Stimulated activated CD4-positive, alpha-beta T cell treated with anti-CD3 and anti-CD28 coated beads, Interleukin-1b, Interleukin-23, amount 100 ng/mL, for 48 hours (primary cell): Measurements from ENCODE around the gene FRMD4A.
"Not testable (repeated sequence)": the region's sequence is repeated elsewhere in the genome, so short reads cannot be mapped to it uniquely, and the experiment has no call there.

ENCODE experiments used
- DNase-seq: peaks from one replicate; pipeline ENCODE4 v3.0.0-alpha.2; 2020

Gene FRMD4A

DNA sequence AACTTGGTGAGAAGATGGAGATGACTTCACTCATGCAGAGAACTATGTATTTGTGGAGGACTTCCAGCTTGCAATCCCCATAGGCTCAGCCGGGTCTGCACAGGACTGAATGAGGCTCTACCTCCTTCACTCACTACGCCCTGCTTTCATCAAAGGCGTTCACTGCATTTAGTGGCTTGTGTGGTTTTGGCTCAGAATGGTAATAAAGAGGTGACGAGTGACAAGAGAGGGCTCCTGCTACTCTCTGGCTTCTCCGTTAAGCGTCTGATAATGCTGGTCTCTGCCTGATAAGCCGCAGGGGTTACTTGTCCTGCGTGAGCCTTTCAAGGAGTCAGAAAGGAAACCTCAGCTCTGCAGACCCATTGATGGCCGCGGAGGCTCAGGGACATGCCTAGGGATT is 400.6 kb downstream of the FRMD4A start:
- DNase-seq: no peak

DNA sequence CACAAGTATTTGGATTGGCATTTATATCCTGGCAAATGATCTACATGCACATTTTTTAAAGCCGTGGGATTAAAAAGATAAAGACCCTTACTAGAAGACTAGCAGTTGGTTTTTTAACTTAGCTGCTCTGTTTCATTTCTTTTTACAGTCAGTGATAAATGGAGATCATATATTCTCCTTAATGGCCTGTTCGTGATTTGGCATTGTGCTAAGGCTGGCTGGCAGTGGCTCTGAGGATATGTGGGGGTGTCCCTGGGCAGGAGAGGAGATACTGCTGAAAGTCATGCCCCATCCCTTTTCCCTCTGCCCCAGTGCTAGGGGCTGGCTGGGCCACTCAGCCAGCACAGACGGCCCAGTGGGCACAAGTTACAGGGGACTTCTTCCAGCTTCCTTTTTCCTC is 402.3 kb downstream of the FRMD4A start:
- DNase-seq: no peak

- no peak for DNase-seq
Measured at GRCh38 chr10:13925971-13926780, 404.5 kb downstream of the FRMD4A start.

DNA sequence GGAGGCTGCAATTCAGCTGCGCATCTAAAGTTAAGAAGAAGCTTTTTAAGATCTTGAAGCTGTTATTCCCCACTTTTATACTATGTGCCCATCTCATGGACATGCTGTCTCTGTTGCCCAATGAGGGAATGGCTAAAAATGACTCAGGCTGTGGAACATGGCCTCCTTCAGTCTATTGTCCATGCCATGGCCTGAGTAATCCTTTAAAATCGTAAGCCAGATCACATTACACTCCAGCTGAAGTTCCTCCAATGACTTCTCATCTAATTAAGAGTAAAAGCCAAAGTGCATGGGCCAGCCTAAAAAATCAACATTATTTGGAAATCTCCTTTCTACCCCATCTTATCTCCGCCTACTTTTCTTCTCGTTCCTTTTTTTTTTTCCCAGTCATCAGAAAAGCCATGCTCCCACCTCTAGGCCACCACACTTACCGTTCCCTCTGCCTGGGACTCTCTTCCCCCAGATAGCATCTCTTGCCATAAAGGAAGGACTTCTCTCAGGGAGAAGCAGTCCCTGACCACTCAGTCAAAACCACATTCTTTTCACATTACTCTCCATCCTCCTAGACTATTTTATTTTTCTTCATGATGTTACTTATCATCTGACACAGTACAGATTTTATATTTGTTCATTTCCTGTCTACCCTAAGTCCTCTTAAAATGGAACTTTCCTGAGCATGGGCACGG is 406.5 kb downstream of the FRMD4A start:
- no peak for DNase-seq

GRCh38 chr10:13922586-13922985 is 408.1 kb downstream of the FRMD4A start:
- no peak for DNase-seq

DNA sequence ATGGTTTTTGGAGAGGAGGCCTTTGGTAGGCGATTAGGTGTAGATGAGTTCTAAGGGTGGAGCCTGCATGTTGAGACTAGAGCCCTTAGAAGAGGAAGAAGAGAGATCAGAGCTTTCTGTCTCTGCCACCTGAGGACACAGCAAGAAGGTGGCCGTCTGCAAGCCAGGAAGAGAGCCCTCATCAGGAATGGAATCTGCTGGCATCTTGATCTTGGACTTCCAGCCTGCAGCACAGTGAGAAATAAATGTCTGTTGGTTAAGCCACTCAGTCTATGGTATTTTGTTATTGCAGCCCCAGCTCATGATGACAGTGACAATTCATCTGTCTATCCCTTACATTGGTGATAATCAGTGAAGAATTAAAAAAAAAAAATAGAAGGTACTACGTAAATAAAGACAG is 408.8 kb downstream of the FRMD4A start:
- no peak for DNase-seq

- not testable (repeated sequence) for DNase-seq
Measured at GRCh38 chr10:13921131-13921530, 409.6 kb downstream of the FRMD4A start.

GRCh38 chr10:13920465-13920864 is 410.3 kb downstream of the FRMD4A start:
- no peak for DNase-seq

- no peak for DNase-seq
Measured at GRCh38 chr10:13920031-13920430, 410.7 kb downstream of the FRMD4A start.

DNA sequence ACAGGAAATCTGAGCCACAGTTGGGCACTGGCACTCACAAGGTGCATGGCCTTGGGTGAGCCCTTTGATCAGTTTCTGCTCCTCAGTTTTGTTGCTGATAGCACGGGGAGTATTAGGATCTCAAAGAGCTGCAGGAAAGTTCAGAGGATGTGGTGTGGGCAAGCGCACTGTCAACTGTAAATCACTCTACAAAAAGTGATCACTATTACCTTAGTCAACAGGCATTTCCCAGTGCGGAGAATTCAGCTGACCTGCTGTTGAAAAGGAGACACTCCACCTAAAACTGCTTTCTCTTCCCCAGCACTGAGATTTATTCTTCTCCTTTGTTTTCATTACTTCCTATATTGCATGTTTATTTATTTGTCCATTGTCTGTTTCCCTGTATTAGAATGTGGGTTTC is 412.9 kb downstream of the FRMD4A start:
- no peak for DNase-seq

- no peak for DNase-seq
Measured at GRCh38 chr10:13916384-13916947, 414.3 kb downstream of the FRMD4A start.

DNA sequence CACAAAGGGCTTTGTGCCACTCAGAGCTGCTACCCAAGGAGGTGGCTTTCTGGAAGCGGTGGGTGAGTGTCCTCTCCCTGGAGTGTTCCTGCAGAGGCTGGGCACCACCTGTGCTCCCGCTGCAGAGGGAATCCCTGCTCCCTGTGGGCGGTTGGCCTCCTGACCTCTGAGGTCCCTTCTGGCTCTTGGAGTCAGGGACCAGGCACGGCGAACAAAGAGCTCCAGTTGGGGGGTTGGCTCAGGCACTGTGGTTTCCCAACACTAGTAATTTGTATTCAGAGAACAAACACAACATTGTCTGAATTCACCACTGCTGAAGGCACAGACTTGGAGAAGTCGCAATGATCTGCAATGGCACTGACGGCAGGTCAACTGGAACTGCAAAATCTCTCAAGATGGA is 415.0 kb downstream of the FRMD4A start:
- no peak for DNase-seq

DNA sequence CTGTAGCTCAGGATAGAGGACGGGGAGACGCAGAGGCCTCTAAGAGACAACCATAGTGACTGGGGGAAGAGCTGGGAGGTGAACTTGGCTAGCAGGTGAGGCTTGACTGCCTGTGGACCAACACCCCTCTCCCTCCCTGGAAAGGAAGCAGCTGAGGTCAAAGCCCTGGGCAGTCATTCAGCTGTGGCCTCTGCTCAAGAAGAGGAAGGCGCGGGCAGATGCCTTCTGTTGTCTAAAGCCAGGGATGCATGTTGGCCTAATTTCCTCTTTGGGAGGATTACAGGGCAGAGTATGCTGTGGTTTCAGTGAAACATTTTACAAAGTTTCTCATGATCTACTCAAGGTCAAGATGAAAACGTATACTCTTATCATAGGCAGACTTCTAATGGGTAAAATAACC is 416.8 kb downstream of the FRMD4A start:
- DNase-seq: no peak

DNA sequence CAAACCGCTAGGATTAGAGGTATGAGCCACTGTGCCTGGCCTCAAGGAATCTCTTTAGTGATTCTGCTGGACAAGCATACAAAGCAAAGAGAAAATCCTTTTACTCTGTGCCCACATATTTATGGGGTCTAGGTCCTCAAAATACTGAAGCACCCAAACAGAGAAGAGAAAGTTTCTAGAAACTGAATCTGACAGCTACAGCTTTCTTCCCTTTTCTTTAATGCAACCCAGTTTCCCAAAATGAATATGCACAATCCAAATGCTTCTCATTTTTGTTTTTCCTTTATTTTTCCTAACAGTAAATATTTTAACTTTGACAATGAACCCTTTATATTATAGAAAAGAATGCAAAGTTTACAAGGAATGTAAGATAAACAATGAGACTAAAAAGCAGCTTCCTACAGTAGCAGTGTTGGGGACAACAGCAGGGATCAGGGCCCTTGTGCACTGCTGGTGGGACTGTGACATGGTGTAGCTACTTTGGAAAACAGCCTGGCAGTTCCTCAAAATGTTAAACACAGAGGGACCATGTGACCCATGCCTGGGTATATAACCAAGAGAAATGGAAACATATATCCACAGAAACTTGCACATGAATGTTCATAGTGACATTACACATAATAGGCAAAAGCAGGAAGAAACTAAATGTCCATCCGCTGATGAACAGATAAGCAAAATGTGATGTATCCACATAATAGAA is 418.8 kb downstream of the FRMD4A start:
- no peak for DNase-seq

DNA sequence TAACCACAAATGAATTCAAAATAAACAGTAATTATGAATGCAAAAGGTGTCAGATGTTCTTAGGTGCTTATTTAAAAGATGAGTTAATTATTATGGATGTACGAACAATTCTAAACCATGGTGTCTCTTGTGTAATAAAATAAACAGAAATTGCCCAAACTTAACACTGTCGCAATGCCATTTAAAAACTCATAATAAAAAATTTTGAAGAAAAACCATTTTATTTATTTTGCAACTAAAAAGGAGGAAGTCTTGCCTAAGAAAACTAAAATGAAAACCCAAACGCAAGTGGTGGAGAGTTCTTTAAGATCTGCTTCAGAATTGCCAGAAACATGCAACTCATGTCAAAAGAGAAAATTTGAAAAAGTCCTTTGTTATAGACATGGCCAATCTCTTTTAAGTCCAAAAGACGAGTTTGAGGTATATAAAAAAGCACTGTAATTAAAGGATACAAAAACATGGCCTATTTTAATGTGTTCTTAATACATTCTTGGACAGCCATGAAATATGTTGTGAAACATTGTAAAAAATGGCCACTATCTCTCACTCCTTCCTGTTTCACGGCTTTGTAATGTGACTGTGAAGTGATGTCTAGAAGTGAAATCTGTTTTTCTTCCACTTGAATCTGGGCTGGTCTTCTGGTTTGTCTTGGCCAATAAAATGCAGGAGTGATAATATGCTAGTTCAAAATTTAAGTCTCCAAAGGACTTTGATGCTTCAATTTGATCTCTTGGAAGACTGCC is 421.0 kb downstream of the FRMD4A start:
- no peak for DNase-seq

DNA sequence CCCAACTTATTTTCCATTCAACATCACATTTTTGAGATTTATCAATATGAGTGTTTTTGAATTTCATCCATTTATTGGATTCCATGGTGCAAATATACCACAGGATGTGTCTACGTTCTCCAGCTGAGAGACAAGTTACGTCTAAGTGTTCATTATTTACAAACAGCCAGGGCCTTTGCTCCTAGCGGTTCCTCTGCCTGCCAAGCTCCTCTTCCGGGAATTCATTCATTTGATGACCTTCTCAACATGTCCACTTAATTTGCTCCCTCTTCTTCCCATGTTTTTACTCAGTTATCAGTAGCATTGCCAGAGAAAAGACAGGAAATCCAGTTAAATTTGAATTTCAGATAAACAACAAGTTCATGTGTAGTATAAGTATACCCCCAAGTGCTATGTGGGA is 422.2 kb downstream of the FRMD4A start:
- DNase-seq: no peak

DNA sequence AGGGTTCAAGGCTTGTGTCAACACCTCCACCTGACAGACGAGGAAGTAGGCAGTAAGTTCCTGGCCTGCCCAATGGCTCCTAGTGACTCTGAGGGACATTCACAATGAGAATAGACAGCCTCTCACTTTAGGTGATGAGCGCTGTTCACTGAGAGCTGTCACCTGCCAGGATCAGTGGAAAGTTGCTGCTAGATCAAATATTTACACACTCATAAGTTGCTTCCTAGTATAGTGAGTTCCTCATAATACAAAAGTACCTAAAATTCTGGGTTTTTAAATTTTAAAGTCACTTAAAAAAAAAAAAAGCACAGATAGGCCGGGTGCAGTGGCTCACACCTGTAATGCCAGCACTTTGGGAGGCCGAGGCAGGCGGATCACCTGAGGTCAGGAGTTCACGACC is 423.2 kb downstream of the FRMD4A start:
- DNase-seq: no peak

- DNase-seq: no peak
Measured at GRCh38 chr10:13905281-13905680, 425.4 kb downstream of the FRMD4A start.

- DNase-seq: no peak
Measured at GRCh38 chr10:13904064-13904463, 426.7 kb downstream of the FRMD4A start.

- no peak for DNase-seq
Measured at GRCh38 chr10:13902868-13903587, 427.7 kb downstream of the FRMD4A start.

- DNase-seq: no peak
Measured at GRCh38 chr10:13899941-13900340, 430.8 kb downstream of the FRMD4A start.

- not testable (repeated sequence) for DNase-seq
Measured at GRCh38 chr10:13896146-13896545, 434.6 kb downstream of the FRMD4A start.
